ENCODE measurements around the gene LASP1.

DNA sequence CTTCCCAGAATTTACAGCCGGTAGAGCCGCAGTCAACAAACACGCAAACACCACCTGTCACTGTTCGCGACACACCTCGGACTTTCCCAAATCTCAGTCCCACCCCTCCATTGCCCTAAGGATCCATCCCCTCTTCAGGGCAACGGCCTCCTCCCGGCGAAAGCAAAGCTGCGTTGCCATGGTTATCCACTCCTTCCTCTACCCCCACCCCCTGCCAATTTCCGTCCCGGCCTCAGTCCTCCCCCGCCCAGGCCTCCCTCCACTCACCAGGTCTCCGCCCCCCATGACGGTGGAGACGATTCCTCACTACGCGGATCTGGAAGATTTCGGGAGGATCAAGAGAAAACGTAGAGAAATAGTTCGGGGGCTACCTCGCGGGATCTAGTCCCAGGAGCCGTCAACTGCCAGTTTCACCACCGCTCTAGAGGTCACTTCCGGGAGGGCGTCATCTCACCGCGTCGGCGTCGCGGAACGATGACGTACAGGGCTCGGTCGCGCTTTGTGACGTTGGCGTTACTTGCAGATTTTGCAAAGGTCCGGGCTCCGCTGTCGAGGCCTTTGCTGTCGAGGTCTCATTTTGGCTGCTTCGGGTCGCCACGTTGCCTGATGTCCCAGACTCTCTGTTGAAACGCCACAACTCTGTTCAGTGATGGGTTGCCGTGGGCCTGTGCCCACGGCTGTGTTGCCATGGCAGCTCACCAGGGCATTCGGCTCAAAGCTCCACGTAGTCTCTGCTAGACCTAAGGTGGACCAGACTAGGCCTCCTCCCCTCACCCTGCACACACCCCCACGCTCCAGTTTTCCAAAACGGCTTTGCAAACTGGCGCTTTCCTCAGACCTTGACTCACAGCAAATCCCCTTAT lies 44.7 kb upstream of the LASP1 start, which contains the start of gene CWC25:
- TF ChIP-seq GATA2 (IDR thresholded peaks at IDR 0.05; ENCODE audit: low read depth, low read length) (no peak), GATA3 (IDR thresholded peaks at IDR 0.05; ENCODE audit: low read depth, low read length) (no peak)
